BE2C (cell line): ENCODE measurements around the gene HNF1B.

Experiments used
- DNase-seq: peaks from one replicate; pipeline ENCODE4 v3.0.0-alpha.2; 2020
- H3K27me3 ChIP-seq: fragments of 250-450 bp; sonication (Bioruptor Pico); 2 replicates; pipeline ENCODE4 v1.5.1; 2020; ENCODE audit warnings: mild to moderate bottlenecking
- H3K36me3 ChIP-seq: fragments of 250-450 bp; sonication (Bioruptor Pico); 2 replicates; pipeline ENCODE4 v1.5.1; 2020; ENCODE audit warnings: mild to moderate bottlenecking
- H3K4me1 ChIP-seq: fragments of 250-450 bp; sonication (Bioruptor Pico); 2 replicates; pipeline ENCODE4 v1.5.1; 2020
- H3K4me3 ChIP-seq: 2 replicates; pipeline ENCODE4 v1.5.1; 2011; ENCODE audit warnings: low read depth, low read length
- H3K9me3 ChIP-seq: fragments of 250-450 bp; sonication (Bioruptor Pico); 2 replicates; pipeline ENCODE4 v1.5.1; 2020
- CTCF ChIP-seq: IDR thresholded peaks from 2 replicates; pipeline ENCODE4 v1.5.1; 2012; ENCODE audit warnings: mild to moderate bottlenecking, low read depth, low read length

HNF1B gene

GRCh38 chr17:37754363-37754762, 9.5 kb upstream of the HNF1B start:
- no peak for TF ChIP-seq CTCF
- peaks cover 63% of the 10 kb centered on the region for H3K27me3 ChIP-seq
- H3K4me1 ChIP-seq = no peaks in the 10 kb centered on the region
- H3K36me3 ChIP-seq = no peaks in the 10 kb centered on the region
- DNase-seq = no peak
- H3K4me3 ChIP-seq = no peak overlapping the region
- no peaks in the 10 kb centered on the region for H3K9me3 ChIP-seq

- Histone ChIP-seq H3K36me3 (no peaks in the 10 kb centered on the region), H3K4me1 (no peaks in the 10 kb centered on the region), H3K27me3 (peaks cover 66% of the 10 kb centered on the region), H3K9me3 (no peaks in the 10 kb centered on the region), H3K4me3 (no peak overlapping the region)
- no peak for DNase-seq
- no peak for TF ChIP-seq CTCF
Measured at GRCh38 chr17:37752482-37752881, 7.6 kb upstream of the HNF1B start.

GRCh38 chr17:37750768-37751475, 6.1 kb upstream of the HNF1B start:
- Histone ChIP-seq H3K4me1 (no peaks in the 10 kb centered on the region), H3K4me3 (no peak overlapping the region), H3K27me3 (peaks cover 74% of the 10 kb centered on the region), H3K9me3 (no peaks in the 10 kb centered on the region), H3K36me3 (no peaks in the 10 kb centered on the region)
- TF ChIP-seq CTCF = no peak
- DNase-seq = no peak

- no peak for TF ChIP-seq CTCF
- H3K9me3 ChIP-seq = no peaks in the 10 kb centered on the region
Measured at GRCh38 chr17:37750292-37750691, 5.4 kb upstream of the HNF1B start.

GRCh38 chr17:37747222-37747621, 2.4 kb upstream of the HNF1B start:
- Histone ChIP-seq H3K36me3 (no peaks in the 10 kb centered on the region), H3K9me3 (no peaks in the 10 kb centered on the region), H3K4me1 (no peaks in the 10 kb centered on the region), H3K4me3 (no peak overlapping the region), H3K27me3 (peaks cover 98% of the 10 kb centered on the region)
- TF ChIP-seq CTCF = no peak
- DNase-seq = no peak

More at GRCh38 chr17:37750292-37750691, 5.4 kb upstream of the HNF1B start:
- no peak for DNase-seq
- Histone ChIP-seq H3K4me1 (no peaks in the 10 kb centered on the region), H3K4me3 (no peak overlapping the region), H3K36me3 (no peaks in the 10 kb centered on the region), H3K27me3 (peaks cover 80% of the 10 kb centered on the region)

- DNase-seq = no peak
- no peak overlapping the region for H3K4me3 ChIP-seq
- H3K9me3 ChIP-seq = no peaks in the 10 kb centered on the region
- peaks cover 98% of the 10 kb centered on the region for H3K27me3 ChIP-seq
- H3K36me3 ChIP-seq = no peaks in the 10 kb centered on the region
- TF ChIP-seq CTCF = no peak
- H3K4me1 ChIP-seq = no peaks in the 10 kb centered on the region
Measured at GRCh38 chr17:37746617-37747016, 1.8 kb upstream of the HNF1B start.
